Measurements from ENCODE around the gene MRGPRF. TPM values are rescaled to one million over a fixed set of nuclear protein-coding genes. Genes with fewer than 3 reads are reported as not detected.

Gene MRGPRF
- total RNA-seq, 2 donors from 2014 or later = 3.7 to 4.7 TPM

DNA sequence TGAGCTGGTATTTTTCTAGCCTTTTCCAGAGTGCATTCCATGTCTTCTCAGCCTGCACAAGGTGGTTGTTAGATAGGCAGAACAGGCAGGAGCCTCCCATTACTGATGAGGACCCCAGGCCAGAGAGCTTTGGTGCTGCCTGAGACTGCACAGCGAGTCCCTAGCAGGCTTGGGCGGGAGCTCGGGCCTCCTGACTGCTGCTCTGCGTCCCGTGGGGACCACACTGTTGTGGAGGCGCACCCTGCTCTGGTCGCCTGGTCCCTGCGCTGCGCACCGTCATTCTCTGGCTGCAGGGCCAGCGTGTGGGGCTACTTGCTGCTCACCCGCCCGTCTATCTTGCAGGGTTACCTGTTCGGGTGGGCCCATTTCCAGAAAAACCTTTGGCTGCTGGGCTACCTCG lies 44.2 kb upstream of the MRGPRF start:
- Histone ChIP-seq H3K36me3 (ENCODE audit: control insufficient read depth, insufficient read depth, low read length) (peaks cover 7% of the 10 kb centered on the region), H3K27ac (ENCODE audit: low read depth, low read length) (no peak overlapping the region), H3K4me1 (ENCODE audit: control insufficient read depth, insufficient read depth, low read length) (no peaks in the 10 kb centered on the region), H3K9ac (ENCODE audit: extremely low read depth, low read length, poor library complexity, severe bottlenecking) (no peak overlapping the region), H3K4me3 (ENCODE audit: low read length) (no peak overlapping the region), H3K9me3 (ENCODE audit: control insufficient read depth, low read length) (no peaks in the 10 kb centered on the region), H3K27me3 (ENCODE audit: control insufficient read depth, insufficient read depth, low read length, poor library complexity, severe bottlenecking) (no peaks in the 10 kb centered on the region)
- H3K27me3 Mint-ChIP-seq (ENCODE audit: insufficient read depth) = no peaks in the 10 kb centered on the region
- WGBS, 2 experiments (ENCODE audit: insufficient coverage in 1 of 2, insufficient read length in 1 of 2) = 95 to 98% methylated on average over 14 to 15 of the region's 15 CpGs
- H3K4me3 Mint-ChIP-seq = no peak overlapping the region
- H3K27ac Mint-ChIP-seq = no peak overlapping the region
- H3K36me3 Mint-ChIP-seq (ENCODE audit: low read depth) = peaks cover 14% of the 10 kb centered on the region
- peaks cover 7% of the 10 kb centered on the region for H3K4me1 Mint-ChIP-seq
- no peak for DNase-seq
- TF ChIP-seq, protein P1, sequence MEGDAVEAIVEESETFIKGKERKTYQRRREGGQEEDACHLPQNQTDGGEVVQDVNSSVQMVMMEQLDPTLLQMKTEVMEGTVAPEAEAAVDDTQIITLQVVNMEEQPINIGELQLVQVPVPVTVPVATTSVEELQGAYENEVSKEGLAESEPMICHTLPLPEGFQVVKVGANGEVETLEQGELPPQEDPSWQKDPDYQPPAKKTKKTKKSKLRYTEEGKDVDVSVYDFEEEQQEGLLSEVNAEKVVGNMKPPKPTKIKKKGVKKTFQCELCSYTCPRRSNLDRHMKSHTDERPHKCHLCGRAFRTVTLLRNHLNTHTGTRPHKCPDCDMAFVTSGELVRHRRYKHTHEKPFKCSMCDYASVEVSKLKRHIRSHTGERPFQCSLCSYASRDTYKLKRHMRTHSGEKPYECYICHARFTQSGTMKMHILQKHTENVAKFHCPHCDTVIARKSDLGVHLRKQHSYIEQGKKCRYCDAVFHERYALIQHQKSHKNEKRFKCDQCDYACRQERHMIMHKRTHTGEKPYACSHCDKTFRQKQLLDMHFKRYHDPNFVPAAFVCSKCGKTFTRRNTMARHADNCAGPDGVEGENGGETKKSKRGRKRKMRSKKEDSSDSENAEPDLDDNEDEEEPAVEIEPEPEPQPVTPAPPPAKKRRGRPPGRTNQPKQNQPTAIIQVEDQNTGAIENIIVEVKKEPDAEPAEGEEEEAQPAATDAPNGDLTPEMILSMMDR (conservative IDR thresholded peaks at IDR 0.05) = no peak
- no peaks in the 10 kb centered on the region for H3K9me3 Mint-ChIP-seq

DNA sequence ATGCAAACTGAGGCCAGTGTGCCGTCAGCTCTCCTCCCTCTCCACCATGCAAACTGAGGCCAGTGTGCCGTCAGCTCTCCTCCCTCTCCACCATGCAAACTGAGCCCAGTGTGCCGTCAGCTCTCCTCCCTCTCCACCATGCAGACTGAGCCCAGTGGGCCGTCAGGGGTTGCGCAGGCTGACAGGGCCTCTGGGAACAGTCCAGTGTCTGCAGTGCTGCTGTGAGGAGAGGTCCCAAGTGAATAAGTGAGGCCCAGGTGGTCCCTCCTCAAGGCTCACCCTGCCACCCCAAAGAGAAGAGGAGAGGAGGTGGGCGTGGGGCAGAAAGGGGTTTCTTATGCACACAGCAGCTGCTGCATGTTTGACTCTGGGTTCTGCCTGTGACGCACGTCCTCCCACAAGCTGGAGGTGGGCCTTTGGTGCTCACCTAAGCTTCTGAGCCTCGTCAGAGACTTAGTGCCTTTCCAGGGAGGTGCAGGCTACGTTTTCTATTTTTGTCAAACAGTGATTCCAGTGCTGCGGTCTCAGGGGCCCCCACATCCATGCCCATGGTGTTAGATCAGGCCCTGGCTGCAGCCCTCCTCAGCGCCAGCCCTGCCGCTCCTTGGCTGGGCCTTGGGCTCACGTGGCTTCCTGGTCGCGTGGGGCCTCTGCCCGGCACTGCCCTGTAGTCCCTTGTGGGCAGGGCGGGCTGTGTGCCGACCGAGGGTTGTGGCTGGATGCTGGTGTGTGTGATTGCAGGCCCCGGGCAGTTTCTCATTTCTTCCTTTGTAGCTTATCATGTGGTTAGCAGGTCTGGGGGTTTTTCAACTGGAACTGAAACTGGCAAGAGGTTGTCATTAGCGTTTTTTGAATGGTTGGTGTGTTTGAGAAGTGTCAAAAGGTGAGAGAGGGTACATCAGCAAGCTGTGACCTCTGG lies 42.8 kb upstream of the MRGPRF start:
- Histone ChIP-seq H3K9me3 (ENCODE audit: control insufficient read depth, low read length) (no peaks in the 10 kb centered on the region), H3K36me3 (ENCODE audit: control insufficient read depth, insufficient read depth, low read length) (peaks cover 7% of the 10 kb centered on the region), H3K4me1 (ENCODE audit: control insufficient read depth, insufficient read depth, low read length) (peaks cover 6% of the 10 kb centered on the region), H3K4me3 (ENCODE audit: low read length) (no peak overlapping the region), H3K27me3 (ENCODE audit: control insufficient read depth, insufficient read depth, low read length, poor library complexity, severe bottlenecking) (no peaks in the 10 kb centered on the region), H3K9ac (ENCODE audit: extremely low read depth, low read length, poor library complexity, severe bottlenecking) (no peak overlapping the region), H3K27ac (ENCODE audit: low read depth, low read length) (no peak overlapping the region)
- peaks cover 17% of the 10 kb centered on the region for H3K4me1 Mint-ChIP-seq
- TF ChIP-seq, protein P1 (conservative IDR thresholded peaks at IDR 0.05) = no peak
- no peaks in the 10 kb centered on the region for H3K9me3 Mint-ChIP-seq
- no peak for DNase-seq
- WGBS, 2 experiments (ENCODE audit: insufficient coverage in 1 of 2, insufficient read length in 1 of 2) = 89 to 90% methylated on average over 14 to 21 of the region's 22 CpGs
- H3K27me3 Mint-ChIP-seq (ENCODE audit: insufficient read depth) = no peaks in the 10 kb centered on the region
- no peak overlapping the region for H3K27ac Mint-ChIP-seq
- H3K4me3 Mint-ChIP-seq = no peak overlapping the region
- H3K36me3 Mint-ChIP-seq (ENCODE audit: low read depth) = peaks cover 9% of the 10 kb centered on the region

DNA sequence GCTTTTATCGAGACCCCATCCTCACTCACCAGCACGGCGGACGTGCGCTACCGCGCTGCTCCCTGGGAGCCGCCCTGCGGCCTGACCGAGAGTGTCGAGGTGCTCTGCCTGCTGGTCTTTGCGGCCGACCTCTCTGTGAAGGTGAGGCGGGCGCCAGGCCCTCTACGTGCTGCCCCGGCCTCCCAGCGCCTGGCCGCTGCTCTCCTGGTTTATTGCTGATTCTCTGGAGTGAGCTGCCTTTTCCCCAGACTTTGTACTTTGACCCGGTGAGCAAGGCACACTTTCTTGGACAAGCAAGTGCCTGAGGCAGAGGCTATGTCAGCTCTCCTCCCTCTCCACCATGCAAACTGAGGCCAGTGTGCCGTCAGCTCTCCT lies 42.2 kb upstream of the MRGPRF start:
- Histone ChIP-seq H3K36me3 (ENCODE audit: control insufficient read depth, insufficient read depth, low read length) (peaks cover 7% of the 10 kb centered on the region), H3K9ac (ENCODE audit: extremely low read depth, low read length, poor library complexity, severe bottlenecking) (no peak overlapping the region), H3K9me3 (ENCODE audit: control insufficient read depth, low read length) (no peaks in the 10 kb centered on the region), H3K27ac (ENCODE audit: low read depth, low read length) (no peak overlapping the region), H3K4me3 (ENCODE audit: low read length) (no peak overlapping the region), H3K27me3 (ENCODE audit: control insufficient read depth, insufficient read depth, low read length, poor library complexity, severe bottlenecking) (no peaks in the 10 kb centered on the region), H3K4me1 (ENCODE audit: control insufficient read depth, insufficient read depth, low read length) (peaks cover 6% of the 10 kb centered on the region)
- no peak overlapping the region for H3K4me3 Mint-ChIP-seq
- H3K4me1 Mint-ChIP-seq = peaks cover 15% of the 10 kb centered on the region
- 94 to 96% methylated on average over 15 to 21 of the region's 21 CpGs for WGBS, 2 experiments (ENCODE audit: insufficient coverage in 1 of 2, insufficient read length in 1 of 2)
- H3K36me3 Mint-ChIP-seq (ENCODE audit: low read depth) = peaks cover 7% of the 10 kb centered on the region
- H3K27me3 Mint-ChIP-seq (ENCODE audit: insufficient read depth) = no peaks in the 10 kb centered on the region
- TF ChIP-seq, protein P1 (conservative IDR thresholded peaks at IDR 0.05) = no peak
- H3K9me3 Mint-ChIP-seq = no peaks in the 10 kb centered on the region
- DNase-seq = no peak
- no peak overlapping the region for H3K27ac Mint-ChIP-seq

Data from endodermal cell (in vitro differentiated cells).